Retinal pigment epithelial cell (primary cell): ENCODE measurements around the gene OR6C1.
"Not testable (repeated sequence)": the region's sequence is repeated elsewhere in the genome, so short reads cannot be mapped to it uniquely, and the experiment has no call there.

Experiments used
- DNase-seq: peaks from one replicate; pipeline ENCODE4 v3.0.0-alpha.2; 2010; ENCODE audit warnings: low read depth
- H3K4me3 ChIP-seq: 2 replicates; pipeline ENCODE4 v1.5.1; 2011; ENCODE audit warnings: mild to moderate bottlenecking, low read length, control low read depth, moderate library complexity
- TF ChIP-seq, protein P1 (sequence below): conservative IDR thresholded peaks from 2 replicates; pipeline ENCODE4 v1.5.1; 2011; ENCODE audit warnings: low read depth, low read length, control low read depth, inconsistent platforms

The OR6C1 gene

GRCh38 chr12:55314043-55314442 is at the start of gene OR6C1:
OR6C1 (plus strand) TSS chr12:55314343; CDS start chr12:55320600, 6,257 bp downstream.
- no peak for DNase-seq
- H3K4me3 ChIP-seq: no peak within 1 kb of the TSS
- TF ChIP-seq, protein P1, sequence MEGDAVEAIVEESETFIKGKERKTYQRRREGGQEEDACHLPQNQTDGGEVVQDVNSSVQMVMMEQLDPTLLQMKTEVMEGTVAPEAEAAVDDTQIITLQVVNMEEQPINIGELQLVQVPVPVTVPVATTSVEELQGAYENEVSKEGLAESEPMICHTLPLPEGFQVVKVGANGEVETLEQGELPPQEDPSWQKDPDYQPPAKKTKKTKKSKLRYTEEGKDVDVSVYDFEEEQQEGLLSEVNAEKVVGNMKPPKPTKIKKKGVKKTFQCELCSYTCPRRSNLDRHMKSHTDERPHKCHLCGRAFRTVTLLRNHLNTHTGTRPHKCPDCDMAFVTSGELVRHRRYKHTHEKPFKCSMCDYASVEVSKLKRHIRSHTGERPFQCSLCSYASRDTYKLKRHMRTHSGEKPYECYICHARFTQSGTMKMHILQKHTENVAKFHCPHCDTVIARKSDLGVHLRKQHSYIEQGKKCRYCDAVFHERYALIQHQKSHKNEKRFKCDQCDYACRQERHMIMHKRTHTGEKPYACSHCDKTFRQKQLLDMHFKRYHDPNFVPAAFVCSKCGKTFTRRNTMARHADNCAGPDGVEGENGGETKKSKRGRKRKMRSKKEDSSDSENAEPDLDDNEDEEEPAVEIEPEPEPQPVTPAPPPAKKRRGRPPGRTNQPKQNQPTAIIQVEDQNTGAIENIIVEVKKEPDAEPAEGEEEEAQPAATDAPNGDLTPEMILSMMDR: no peak

- DNase-seq: no peak
- H3K4me3 ChIP-seq: no peak overlapping the region
- TF ChIP-seq, protein P1: no peak
Observed at GRCh38 chr12:55280991-55281390, 33.2 kb upstream of the OR6C1 start.

GRCh38 chr12:55289999-55290398 is 24.1 kb upstream of the OR6C1 start:
- TF ChIP-seq, protein P1: no peak
- H3K4me3 ChIP-seq: no peak overlapping the region
- DNase-seq: no peak

DNA sequence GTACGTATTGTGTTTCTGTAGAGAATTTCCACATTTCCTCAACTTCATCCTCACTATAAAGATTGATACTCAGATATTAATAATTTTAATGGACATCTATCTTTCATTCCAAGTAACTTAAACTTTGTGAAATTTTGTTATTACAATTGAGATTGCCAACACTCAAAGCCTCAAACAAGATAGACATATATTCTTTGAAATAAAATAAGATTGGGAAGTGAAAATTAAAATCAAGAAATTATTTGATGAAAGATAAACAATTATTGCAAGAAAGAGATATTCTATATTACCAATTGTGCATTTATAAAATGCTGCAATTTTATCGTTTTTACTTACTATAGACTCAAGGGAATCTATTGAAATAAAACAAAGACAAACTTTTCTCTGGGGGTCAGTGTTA is 17.7 kb upstream of the OR6C1 start, which contains the start of gene OR6C6:
OR6C6 (minus strand) TSS at position 101 of the 400 bp plus-strand sequence. CDS start 1,337 bp downstream, outside the sequence.
- no peak within 1 kb of the TSS for H3K4me3 ChIP-seq
- TF ChIP-seq, protein P1: no peak
- no peak for DNase-seq

DNA sequence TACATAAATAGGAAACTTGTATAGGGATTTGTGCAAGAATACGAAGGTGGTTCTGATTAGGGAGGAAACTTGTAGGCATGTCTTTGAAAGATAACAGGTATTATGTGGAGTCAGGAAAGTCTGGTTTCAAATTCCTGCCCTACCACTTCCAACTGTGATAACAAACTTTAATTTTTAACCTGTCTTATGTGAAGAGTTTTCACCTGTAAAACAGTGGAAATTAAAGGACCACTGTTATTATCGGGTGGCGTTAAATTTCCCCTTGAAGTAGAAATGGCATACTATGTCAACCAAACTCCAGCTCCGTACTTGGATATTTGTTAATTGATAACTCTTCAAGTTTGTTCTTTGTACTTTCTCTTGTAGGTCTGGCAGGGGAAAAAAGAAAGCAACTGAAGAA is 6.1 kb downstream of the OR6C1 start:
- no peak for DNase-seq
- no peak overlapping the region for H3K4me3 ChIP-seq
- TF ChIP-seq, protein P1: no peak

- not testable (repeated sequence) for H3K4me3 ChIP-seq, DNase-seq
Observed at GRCh38 chr12:55325801-55326200, 11.7 kb downstream of the OR6C1 start.

- H3K4me3 ChIP-seq: no peak within 1 kb of the TSS
- TF ChIP-seq, protein P1: no peak
- no peak for DNase-seq
Observed at GRCh38 chr12:55330446-55330845, 16.3 kb downstream of the OR6C1 start, which contains the start of gene OR6C3. OR6C3 (plus strand) TSS chr12:55330746; CDS start chr12:55331701, 955 bp downstream.
